GM21786 (cell line): Measurements from ENCODE around the gene MS4A4E.
"Not testable (repeated sequence)": the region's sequence is repeated elsewhere in the genome, so short reads cannot be mapped to it uniquely, and the experiment has no call there.

ENCODE experiments used
- ATAC-seq: cut with Tn5 transposase; IDR thresholded peaks from one replicate; pipeline ENCODE4 v1.9.1; 2021; ENCODE audit not compliant: unreplicated experiment

MS4A4E gene

GRCh38 chr11:60175860-60176275 lies 67.1 kb downstream of the MS4A4E start:
- peak; percentile 50 for ATAC-seq

- ATAC-seq: no peak
Observed at GRCh38 chr11:60172011-60172410, 70.9 kb downstream of the MS4A4E start.

- no peak for ATAC-seq
Observed at GRCh38 chr11:60170566-60170965, 72.4 kb downstream of the MS4A4E start.

DNA sequence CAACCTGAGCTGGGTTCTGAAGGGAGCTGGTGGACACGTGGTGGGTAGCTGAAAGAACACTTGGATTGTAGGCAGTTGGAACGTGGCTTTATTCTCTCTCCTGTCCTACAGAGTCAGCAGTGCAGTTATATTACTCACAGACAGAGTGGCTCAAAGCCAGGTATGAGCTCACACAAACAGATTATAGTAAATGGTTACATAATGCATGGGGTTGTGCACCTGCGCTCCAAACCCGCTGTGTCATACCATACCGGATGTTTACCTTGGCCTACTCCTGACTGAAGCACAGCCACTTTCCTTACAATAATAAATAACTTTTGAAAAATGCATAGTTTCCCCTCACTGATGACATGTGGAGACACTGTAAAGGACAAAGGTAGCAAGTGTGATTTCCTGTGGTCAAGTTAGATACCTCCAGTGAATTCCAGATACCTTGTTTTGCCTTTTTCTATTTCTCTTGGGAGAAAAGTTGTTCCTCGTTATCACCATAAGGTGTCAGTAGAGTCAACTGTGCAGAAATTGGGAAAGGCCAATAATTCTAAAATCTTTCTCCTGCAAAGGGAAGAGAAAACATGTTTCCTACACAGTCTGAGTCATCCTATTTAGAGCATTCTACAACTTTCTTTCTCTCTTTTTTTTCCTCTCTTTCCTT lies 73.5 kb downstream of the MS4A4E start:
- ATAC-seq: no peak

GRCh38 chr11:60168306-60168705 lies 74.6 kb downstream of the MS4A4E start:
- no peak for ATAC-seq

DNA sequence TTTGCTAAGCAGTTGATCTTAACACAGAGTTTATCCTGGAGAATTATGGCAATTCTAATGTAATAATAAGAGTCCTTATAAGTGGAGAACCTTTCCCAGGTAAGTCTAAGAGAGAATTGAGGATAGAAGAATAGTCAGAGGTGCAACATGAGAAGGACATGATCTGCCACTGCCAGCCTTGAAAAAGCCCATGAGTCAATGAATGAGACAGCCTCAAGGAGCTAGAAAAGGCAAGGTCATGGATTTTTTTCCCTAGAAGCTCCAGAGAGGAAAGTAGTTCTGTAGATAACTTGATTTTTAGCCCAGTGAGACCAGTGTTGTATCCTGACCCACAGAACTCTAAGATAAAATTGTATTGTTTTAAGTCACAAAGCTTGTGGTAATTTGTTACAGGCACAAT lies 77.0 kb downstream of the MS4A4E start:
- no peak for ATAC-seq

GRCh38 chr11:60165538-60165937 lies 77.4 kb downstream of the MS4A4E start:
- no peak for ATAC-seq

- no peak for ATAC-seq
Observed at GRCh38 chr11:60164550-60165075, 78.3 kb downstream of the MS4A4E start.

- ATAC-seq: no peak
Observed at GRCh38 chr11:60161766-60162165, 81.2 kb downstream of the MS4A4E start.

GRCh38 chr11:60161107-60161506 lies 81.8 kb downstream of the MS4A4E start:
- no peak for ATAC-seq

DNA sequence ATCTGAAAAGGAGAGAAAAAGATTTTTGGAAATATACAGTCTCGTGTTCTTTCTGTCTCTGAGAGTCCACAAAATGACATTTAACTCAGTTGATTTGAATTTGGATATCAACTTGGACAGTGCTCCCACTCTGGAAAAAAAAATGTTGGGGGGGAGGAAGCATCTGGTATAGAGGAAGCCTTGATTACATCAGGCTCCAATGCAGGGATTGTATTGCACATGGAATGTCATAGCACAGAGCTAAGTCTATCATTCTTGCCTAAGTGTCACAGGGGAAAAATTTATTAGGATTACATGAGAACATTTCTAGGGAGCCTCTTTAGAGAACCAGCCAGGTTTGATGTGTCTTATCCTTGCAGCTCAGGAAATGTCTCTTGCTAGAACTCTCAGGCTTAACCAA lies 83.1 kb downstream of the MS4A4E start:
- no peak for ATAC-seq

- ATAC-seq: no peak
Observed at GRCh38 chr11:60159284-60159683, 83.7 kb downstream of the MS4A4E start.

- no peak for ATAC-seq
Observed at GRCh38 chr11:60158636-60159035, 84.3 kb downstream of the MS4A4E start.

GRCh38 chr11:60155931-60156330 lies 87.0 kb downstream of the MS4A4E start:
- no peak for ATAC-seq

DNA sequence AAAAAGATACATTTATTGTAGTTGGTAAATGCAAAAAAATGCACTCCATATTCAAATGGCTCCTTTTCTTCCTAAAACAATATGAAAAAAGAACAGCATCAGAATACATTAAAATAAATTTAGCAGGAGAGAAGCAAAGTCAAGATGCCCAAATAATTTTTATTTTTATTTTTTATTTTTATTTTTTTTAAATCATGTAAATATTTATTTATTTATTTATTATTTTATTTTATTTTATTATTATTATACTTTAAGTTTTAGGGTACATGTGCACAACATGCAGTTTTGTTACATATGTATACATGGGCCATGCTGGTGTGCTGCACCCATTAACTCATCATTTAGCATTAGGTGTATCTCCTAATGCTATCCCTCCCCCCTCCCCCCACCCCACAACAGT lies 90.2 kb downstream of the MS4A4E start:
- ATAC-seq: not testable (repeated sequence)

GRCh38 chr11:60150279-60150678 lies 92.7 kb downstream of the MS4A4E start:
- ATAC-seq: no peak
